ENCODE measurements around the gene SLAMF6. TPM values are rescaled to one million over a fixed set of nuclear protein-coding genes. Genes with fewer than 3 reads are reported as not detected.

The SLAMF6 gene
- total RNA-seq, 4 donors from 2014 or later, result 0.19 to 1.4 (median 0.87) TPM

- no peaks in the 10 kb centered on the region for H3K4me1 ChIP-seq
- H3K27me3 ChIP-seq, result no peaks in the 10 kb centered on the region
- intact Hi-C loops (cut with DNase I), result no loop called here
- TF ChIP-seq CTCF (IDR thresholded peaks at IDR 0.05), result no peak
- no peak for TF ChIP-seq EP300 (IDR thresholded peaks at IDR 0.05)
- TF ChIP-seq POLR2AphosphoS5 (IDR thresholded peaks at IDR 0.05), result no peak
- TF ChIP-seq POLR2A (IDR thresholded peaks at IDR 0.05; ENCODE audit: low read depth), result no peak
- no peaks in the 10 kb centered on the region for H3K9me3 ChIP-seq
- H3K27ac ChIP-seq (replicated peaks in 1 of 4), result no peak overlapping the region
- H3K4me3 ChIP-seq, result no peak overlapping the region
- no peak for DNase-seq (ENCODE audit: extremely low spot score)
- WGBS, result 90% methylated on average over 1 of the region's 1 CpG
- no peaks in the 10 kb centered on the region for H3K36me3 ChIP-seq
These were observed 48.4 kb downstream of the SLAMF6 start for GRCh38 chr1:160474392-160475242.

- intact Hi-C loops (cut with DNase I), result no loop called here
- Histone ChIP-seq H3K4me3 (no peak overlapping the region), H3K36me3 (no peaks in the 10 kb centered on the region), H3K9me3 (no peaks in the 10 kb centered on the region), H3K27me3 (no peaks in the 10 kb centered on the region), H3K27ac (replicated peaks in 1 of 4) (no peak overlapping the region), H3K4me1 (no peaks in the 10 kb centered on the region)
- TF ChIP-seq CTCF (IDR thresholded peaks at IDR 0.05) (no peak), POLR2AphosphoS5 (IDR thresholded peaks at IDR 0.05) (no peak), POLR2A (IDR thresholded peaks at IDR 0.05; ENCODE audit: low read depth) (no peak), EP300 (IDR thresholded peaks at IDR 0.05) (no peak)
- 87% methylated on average over 3 of the region's 3 CpGs for WGBS
- DNase-seq (ENCODE audit: extremely low spot score), result no peak
These were observed 50.9 kb downstream of the SLAMF6 start for GRCh38 chr1:160472112-160472511.

- Histone ChIP-seq H3K9me3 (no peaks in the 10 kb centered on the region), H3K27ac (replicated peaks in 1 of 4) (no peak overlapping the region), H3K4me3 (no peak overlapping the region), H3K36me3 (no peaks in the 10 kb centered on the region), H3K4me1 (no peaks in the 10 kb centered on the region), H3K27me3 (no peaks in the 10 kb centered on the region)
- 89% methylated on average over 1 of the region's 1 CpG for WGBS
- no peak for DNase-seq (ENCODE audit: extremely low spot score)
- TF ChIP-seq EP300 (IDR thresholded peaks at IDR 0.05), result no peak
- intact Hi-C loops (cut with DNase I), result no loop called here
These were observed 51.8 kb downstream of the SLAMF6 start for GRCh38 chr1:160471253-160471652.

- Histone ChIP-seq H3K9me3 (no peaks in the 10 kb centered on the region), H3K27ac (replicated peaks in 1 of 4) (no peak overlapping the region), H3K4me3 (no peak overlapping the region), H3K27me3 (no peaks in the 10 kb centered on the region), H3K4me1 (no peaks in the 10 kb centered on the region), H3K36me3 (no peaks in the 10 kb centered on the region)
- TF ChIP-seq EP300 (IDR thresholded peaks at IDR 0.05) (no peak), POLR2AphosphoS5 (IDR thresholded peaks at IDR 0.05) (no peak), CTCF (IDR thresholded peaks at IDR 0.05) (no peak), POLR2A (IDR thresholded peaks at IDR 0.05; ENCODE audit: low read depth) (no peak)
- intact Hi-C loops (cut with DNase I), result no loop called here
- DNase-seq (ENCODE audit: extremely low spot score), result no peak
These were observed 55.5 kb downstream of the SLAMF6 start for GRCh38 chr1:160467576-160467975.

- Histone ChIP-seq H3K27me3 (no peaks in the 10 kb centered on the region), H3K36me3 (no peaks in the 10 kb centered on the region), H3K9me3 (no peaks in the 10 kb centered on the region), H3K4me3 (no peak overlapping the region), H3K27ac (replicated peaks in 1 of 4) (no peak overlapping the region), H3K4me1 (no peaks in the 10 kb centered on the region)
- WGBS, result 79% methylated on average over 2 of the region's 2 CpGs
- TF ChIP-seq EP300 (IDR thresholded peaks at IDR 0.05), result no peak
- no peak for TF ChIP-seq CTCF (IDR thresholded peaks at IDR 0.05)
- TF ChIP-seq POLR2A (IDR thresholded peaks at IDR 0.05; ENCODE audit: low read depth), result no peak
- TF ChIP-seq POLR2AphosphoS5 (IDR thresholded peaks at IDR 0.05), result no peak
- DNase-seq (ENCODE audit: extremely low spot score), result no peak
- intact Hi-C loops (cut with DNase I), result no loop called here
These were observed 56.1 kb downstream of the SLAMF6 start for GRCh38 chr1:160466961-160467360.

All from esophagus muscularis mucosa (tissue), 4 donors.